ENCODE measurements around the gene NID1.

Gene NID1

DNA sequence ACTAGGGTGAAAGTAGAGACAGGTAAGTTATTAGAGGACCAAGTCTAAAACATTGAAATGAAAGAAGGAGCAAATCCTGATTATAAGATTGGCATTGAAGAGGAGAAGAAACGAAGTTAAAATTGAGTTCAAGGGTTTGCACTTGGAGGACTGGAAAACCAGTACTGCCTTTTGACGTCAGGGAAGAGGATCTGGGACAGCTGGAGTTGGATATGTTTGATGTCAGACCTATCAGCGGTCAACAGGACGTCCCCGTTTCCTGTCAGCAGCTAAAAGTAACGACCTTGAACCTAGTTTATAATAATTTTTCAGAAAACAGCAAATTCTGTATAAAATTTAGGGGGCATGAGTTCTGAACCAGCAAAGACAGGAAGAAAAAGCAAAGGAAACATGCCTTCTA, 1.2 kb upstream of the NID1 start:
- TF ChIP-seq, protein P1, sequence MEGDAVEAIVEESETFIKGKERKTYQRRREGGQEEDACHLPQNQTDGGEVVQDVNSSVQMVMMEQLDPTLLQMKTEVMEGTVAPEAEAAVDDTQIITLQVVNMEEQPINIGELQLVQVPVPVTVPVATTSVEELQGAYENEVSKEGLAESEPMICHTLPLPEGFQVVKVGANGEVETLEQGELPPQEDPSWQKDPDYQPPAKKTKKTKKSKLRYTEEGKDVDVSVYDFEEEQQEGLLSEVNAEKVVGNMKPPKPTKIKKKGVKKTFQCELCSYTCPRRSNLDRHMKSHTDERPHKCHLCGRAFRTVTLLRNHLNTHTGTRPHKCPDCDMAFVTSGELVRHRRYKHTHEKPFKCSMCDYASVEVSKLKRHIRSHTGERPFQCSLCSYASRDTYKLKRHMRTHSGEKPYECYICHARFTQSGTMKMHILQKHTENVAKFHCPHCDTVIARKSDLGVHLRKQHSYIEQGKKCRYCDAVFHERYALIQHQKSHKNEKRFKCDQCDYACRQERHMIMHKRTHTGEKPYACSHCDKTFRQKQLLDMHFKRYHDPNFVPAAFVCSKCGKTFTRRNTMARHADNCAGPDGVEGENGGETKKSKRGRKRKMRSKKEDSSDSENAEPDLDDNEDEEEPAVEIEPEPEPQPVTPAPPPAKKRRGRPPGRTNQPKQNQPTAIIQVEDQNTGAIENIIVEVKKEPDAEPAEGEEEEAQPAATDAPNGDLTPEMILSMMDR (IDR thresholded peaks at IDR 0.05; ENCODE audit: control insufficient read depth, insufficient read depth, low read depth, low read length, missing control alignments): no peak
- no peak overlapping the region for H3K4me3 ChIP-seq (ENCODE audit: control insufficient read depth, low read depth, low read length)
- no peak for DNase-seq (ENCODE audit: low read depth)

DNA sequence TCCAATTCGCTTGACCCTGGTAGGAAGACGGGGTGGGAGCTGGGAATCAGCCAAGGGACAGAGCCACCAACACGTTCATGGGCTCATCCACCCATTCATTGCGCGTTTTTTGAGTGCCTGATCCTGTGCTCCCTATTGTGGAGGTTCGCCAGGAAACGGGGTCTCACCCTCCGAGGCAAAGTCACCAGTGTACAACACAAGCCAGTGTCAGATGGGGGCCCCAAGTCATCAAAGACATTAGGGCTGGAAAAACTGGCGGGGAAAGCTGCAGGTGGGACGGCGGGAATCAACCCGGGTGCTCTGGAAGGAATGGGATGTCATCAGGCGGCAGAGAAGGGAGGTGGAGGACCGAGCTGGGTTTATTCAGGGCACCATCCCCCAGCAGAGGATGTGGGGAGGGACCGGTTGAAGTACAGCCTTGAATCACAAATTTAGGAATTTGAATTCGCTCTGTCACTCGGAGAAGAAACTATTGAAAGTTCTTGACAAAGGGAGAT, 667 bp upstream of the NID1 start:
- TF ChIP-seq, protein P1 (IDR thresholded peaks at IDR 0.05; ENCODE audit: control insufficient read depth, insufficient read depth, low read depth, low read length, missing control alignments): no peak
- peak overlapping the region; percentile 56 for H3K4me3 ChIP-seq (ENCODE audit: control insufficient read depth, low read depth, low read length)
- DNase-seq (ENCODE audit: low read depth): no peak

DNA sequence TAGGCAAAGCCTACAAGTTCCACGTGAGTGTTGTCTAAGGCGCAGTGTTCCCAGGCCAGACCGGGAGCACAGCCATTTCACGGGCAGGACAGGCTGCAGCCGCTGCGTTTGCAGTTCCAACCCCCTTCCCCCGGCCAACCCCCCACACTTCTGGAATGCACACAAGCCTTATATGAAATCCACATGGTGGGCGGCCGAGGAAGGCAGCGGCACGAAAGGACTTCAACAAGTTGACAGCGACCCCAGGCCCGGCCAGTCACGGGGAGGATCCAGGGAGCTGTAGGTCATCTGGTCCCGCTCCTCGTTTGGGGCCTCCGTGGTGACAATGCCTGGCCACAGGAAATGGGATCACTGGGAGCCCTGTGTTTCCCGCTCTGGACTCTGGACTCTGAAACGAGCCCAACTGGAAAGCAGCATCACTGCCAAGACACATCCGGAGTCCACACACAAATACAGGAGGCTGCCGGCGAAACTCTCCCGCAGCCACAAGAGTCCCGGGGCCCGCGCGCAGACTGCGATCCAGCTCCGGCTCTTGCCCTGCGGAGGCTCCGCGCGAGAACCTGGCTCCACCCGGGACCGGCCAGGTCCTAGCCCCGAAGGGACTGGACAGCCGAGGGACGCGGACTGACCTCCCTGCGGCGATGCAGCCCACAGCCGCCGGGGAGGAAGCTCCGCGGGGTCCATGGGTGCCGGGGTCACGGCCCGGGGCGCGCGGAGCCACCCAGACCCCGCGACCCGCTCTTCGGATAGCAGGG, 794 bp downstream of the NID1 start:
- peak overlapping the region; percentile 56 for H3K4me3 ChIP-seq (ENCODE audit: control insufficient read depth, low read depth, low read length)
- TF ChIP-seq, protein P1 (IDR thresholded peaks at IDR 0.05; ENCODE audit: control insufficient read depth, insufficient read depth, low read depth, low read length, missing control alignments): no peak
- no peak for DNase-seq (ENCODE audit: low read depth)

DNA sequence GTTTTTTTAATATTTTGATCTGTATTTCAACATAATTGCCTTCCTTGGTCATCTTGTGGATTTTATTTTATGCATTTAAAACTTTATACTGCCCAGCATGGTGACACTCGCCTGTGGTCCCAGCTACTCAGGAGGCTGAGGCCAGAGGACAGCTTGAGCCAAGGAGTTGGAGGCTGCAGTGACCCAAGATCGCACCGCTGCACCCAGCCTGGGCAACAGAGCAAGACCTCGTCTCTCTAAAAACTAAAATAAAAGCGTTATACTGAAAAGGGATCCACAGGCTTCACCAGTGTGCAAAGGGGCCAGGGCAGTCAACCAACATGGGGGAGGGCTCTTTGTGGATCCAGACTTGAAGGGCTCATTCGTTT, 1.4 kb downstream of the NID1 start:
- H3K4me3 ChIP-seq (ENCODE audit: control insufficient read depth, low read depth, low read length): peak overlapping the region; percentile 56
- TF ChIP-seq, protein P1 (IDR thresholded peaks at IDR 0.05; ENCODE audit: control insufficient read depth, insufficient read depth, low read depth, low read length, missing control alignments): no peak
- no peak for DNase-seq (ENCODE audit: low read depth)

DNA sequence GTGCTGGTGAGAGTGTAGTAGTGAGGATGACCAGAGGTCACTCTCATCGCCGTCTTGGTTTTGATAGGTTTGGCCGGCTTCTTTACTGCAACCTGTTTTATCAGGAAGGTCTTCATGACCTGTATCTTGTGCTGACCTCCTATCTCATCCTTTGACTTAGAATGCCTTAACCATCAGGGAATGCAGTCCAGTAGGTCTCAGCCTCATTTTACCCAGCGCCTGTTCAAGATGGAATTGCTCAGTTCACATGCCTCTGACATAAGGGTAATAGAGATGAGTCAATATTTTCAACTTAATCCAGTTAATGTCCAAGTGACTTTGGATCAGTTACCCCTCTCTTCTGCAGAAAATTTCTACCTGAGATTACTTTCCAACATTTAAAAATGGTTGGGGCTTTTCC, 4.6 kb downstream of the NID1 start:
- DNase-seq (ENCODE audit: low read depth): no peak
- no peak overlapping the region for H3K4me3 ChIP-seq (ENCODE audit: control insufficient read depth, low read depth, low read length)
- TF ChIP-seq, protein P1 (IDR thresholded peaks at IDR 0.05; ENCODE audit: control insufficient read depth, insufficient read depth, low read depth, low read length, missing control alignments): no peak

DNA sequence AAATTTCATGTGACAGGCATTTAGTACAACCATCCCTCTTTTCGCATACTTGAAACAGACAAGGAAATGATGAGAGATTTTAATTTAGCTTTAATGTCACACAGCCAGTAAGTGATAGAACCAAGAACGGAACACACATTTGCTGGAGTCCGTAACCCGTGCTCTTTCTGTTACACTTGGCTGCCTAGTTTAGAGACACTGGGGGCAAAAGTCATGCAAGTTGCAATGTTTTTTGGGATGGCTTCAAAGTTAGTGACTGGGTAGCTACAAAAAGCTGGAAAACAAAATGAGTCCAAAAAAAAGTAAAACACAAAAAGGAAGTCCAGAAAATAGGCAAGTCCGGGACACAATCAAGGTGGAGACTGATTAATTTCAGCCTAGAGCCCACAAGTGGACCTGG, 5.9 kb downstream of the NID1 start:
- H3K4me3 ChIP-seq (ENCODE audit: control insufficient read depth, low read depth, low read length): no peak overlapping the region
- TF ChIP-seq, protein P1 (IDR thresholded peaks at IDR 0.05; ENCODE audit: control insufficient read depth, insufficient read depth, low read depth, low read length, missing control alignments): no peak

More for the DNA sequence above, 5.9 kb downstream of the NID1 start:
- no peak for DNase-seq (ENCODE audit: low read depth)

Data from AG09309 (cell line).